Parathyroid adenoma (tissue), 2 donors: ENCODE measurements around the gene HIRIP3.

Source experiments
- H2AFZ ChIP-seq: fragments of 300-600 bp; sonication (generic); one replicate; pipeline ENCODE4 v1.7.0; 2017; ENCODE audit warnings: antibody characterized with exemption, mild to moderate bottlenecking
- H3K27ac ChIP-seq: fragments of 300-600 bp; sonication (generic); one replicate; pipeline ENCODE4 v1.7.0; 2017
- H3K27me3 ChIP-seq: fragments of 300-600 bp; sonication (generic); one replicate; pipeline ENCODE4 v1.7.0; 2017; ENCODE audit warnings: low read length; ENCODE audit not compliant: control insufficient read depth, insufficient read depth
- H3K36me3 ChIP-seq: fragments of 300-600 bp; sonication (generic); one replicate; pipeline ENCODE4 v1.7.0; 2017; ENCODE audit warnings: low read length; ENCODE audit not compliant: control insufficient read depth, insufficient read depth
- H3K4me1 ChIP-seq: fragments of 300-600 bp; sonication (generic); one replicate; pipeline ENCODE4 v1.7.0; 2017; ENCODE audit warnings: control low read depth
- H3K4me2 ChIP-seq: fragments of 300-600 bp; sonication (generic); one replicate; pipeline ENCODE4 v1.7.0; 2017; ENCODE audit warnings: low read length
- H3K4me3 ChIP-seq: fragments of 300-600 bp; sonication (generic); one replicate; pipeline ENCODE4 v1.7.0; 2017; ENCODE audit warnings: low read depth, low read length
- H3K79me2 ChIP-seq: fragments of 300-600 bp; sonication (generic); one replicate; pipeline ENCODE4 v1.7.0; 2017; ENCODE audit warnings: control low read depth
- H3K9ac ChIP-seq: fragments of 300-600 bp; sonication (generic); one replicate; pipeline ENCODE4 v1.7.0; 2017; ENCODE audit warnings: mild to moderate bottlenecking
- H3K9me3 ChIP-seq: fragments of 300-600 bp; sonication (generic); one replicate; pipeline ENCODE4 v1.7.0; 2017; ENCODE audit warnings: low read length; ENCODE audit not compliant: control insufficient read depth
- CTCF ChIP-seq: fragments of 300-600 bp; sonication (generic); IDR thresholded peaks from one replicate; pipeline ENCODE4 v1.7.0; 2017; ENCODE audit warnings: antibody characterized with exemption, mild to moderate bottlenecking
- donor health status: primary hyperparathyroidism.

Gene HIRIP3

GRCh38 chr16:29999605-30000004 is 4.2 kb upstream of the HIRIP3 start:
- Histone ChIP-seq H3K4me2 (no peak overlapping the region), H3K27ac (no peak overlapping the region), H3K4me1 (peaks cover 6% of the 10 kb centered on the region), H3K9me3 (no peaks in the 10 kb centered on the region), H3K36me3 (no peaks in the 10 kb centered on the region), H3K9ac (no peak overlapping the region), H3K4me3 (no peak overlapping the region), H2AFZ (no peak overlapping the region), H3K27me3 (no peaks in the 10 kb centered on the region), H3K79me2 (peaks cover 5% of the 10 kb centered on the region)
- no peak for TF ChIP-seq CTCF

- peak overlapping the region; percentile 71 for H3K4me2 ChIP-seq
Measured at GRCh38 chr16:29996766-29997250, 1.4 kb upstream of the HIRIP3 start.

GRCh38 chr16:29995911-29996765 is 721 bp upstream of the HIRIP3 start, which contains the start of gene INO80E:
TSS of gene INO80E (plus strand) at chr16:29996241. CDS start at chr16:29996311, 70 bp downstream.
- peak; percentile 9 for TF ChIP-seq CTCF
- peak within 1 kb of the TSS; percentile 71 for H3K4me2 ChIP-seq
- H2AFZ ChIP-seq = peak within 1 kb of the TSS; percentile 99
- H3K79me2 ChIP-seq = peaks cover 5% of the 10 kb centered on the region
- no peaks in the 10 kb centered on the region for H3K27me3 ChIP-seq
- peak within 1 kb of the TSS; percentile 90 for H3K4me3 ChIP-seq
- peak within 1 kb of the TSS; percentile 98 for H3K27ac ChIP-seq
- no peaks in the 10 kb centered on the region for H3K36me3 ChIP-seq
- no peaks in the 10 kb centered on the region for H3K9me3 ChIP-seq
- peak within 1 kb of the TSS; percentile 88 for H3K9ac ChIP-seq
- peaks cover 10% of the 10 kb centered on the region for H3K4me1 ChIP-seq

More at GRCh38 chr16:29996766-29997250, 1.4 kb upstream of the HIRIP3 start:
- Histone ChIP-seq H2AFZ (peak overlapping the region; percentile 99), H3K9me3 (no peaks in the 10 kb centered on the region), H3K4me1 (peaks cover 10% of the 10 kb centered on the region), H3K9ac (peak overlapping the region; percentile 4), H3K36me3 (no peaks in the 10 kb centered on the region), H3K27me3 (no peaks in the 10 kb centered on the region), H3K4me3 (peak overlapping the region; percentile 90), H3K27ac (no peak overlapping the region), H3K79me2 (peaks cover 5% of the 10 kb centered on the region)
- TF ChIP-seq CTCF = no peak

- H3K27me3 ChIP-seq = no peaks in the 10 kb centered on the region
- no peaks in the 10 kb centered on the region for H3K36me3 ChIP-seq
- H3K4me3 ChIP-seq = peak overlapping the region; percentile 90
- H3K9me3 ChIP-seq = no peaks in the 10 kb centered on the region
- TF ChIP-seq CTCF = no peak
- H3K4me2 ChIP-seq = peak overlapping the region; percentile 71
- peak overlapping the region; percentile 99 for H2AFZ ChIP-seq
- H3K79me2 ChIP-seq = peaks cover 5% of the 10 kb centered on the region
- peak overlapping the region; percentile 88 for H3K9ac ChIP-seq
- H3K4me1 ChIP-seq = peaks cover 10% of the 10 kb centered on the region
- peak overlapping the region; percentile 98 for H3K27ac ChIP-seq
Measured at GRCh38 chr16:29994600-29995323, 655 bp downstream of the HIRIP3 start.
